NCI-H1436 treated with DMSO at 0.1 percent for 48 hours (cell line): ENCODE measurements around the gene PCMT1.

Experiments used
- DNase-seq: peaks from one replicate; lab custom pipeline; 2025; lab: John Stamatoyannopoulos, UW

PCMT1 gene

DNA sequence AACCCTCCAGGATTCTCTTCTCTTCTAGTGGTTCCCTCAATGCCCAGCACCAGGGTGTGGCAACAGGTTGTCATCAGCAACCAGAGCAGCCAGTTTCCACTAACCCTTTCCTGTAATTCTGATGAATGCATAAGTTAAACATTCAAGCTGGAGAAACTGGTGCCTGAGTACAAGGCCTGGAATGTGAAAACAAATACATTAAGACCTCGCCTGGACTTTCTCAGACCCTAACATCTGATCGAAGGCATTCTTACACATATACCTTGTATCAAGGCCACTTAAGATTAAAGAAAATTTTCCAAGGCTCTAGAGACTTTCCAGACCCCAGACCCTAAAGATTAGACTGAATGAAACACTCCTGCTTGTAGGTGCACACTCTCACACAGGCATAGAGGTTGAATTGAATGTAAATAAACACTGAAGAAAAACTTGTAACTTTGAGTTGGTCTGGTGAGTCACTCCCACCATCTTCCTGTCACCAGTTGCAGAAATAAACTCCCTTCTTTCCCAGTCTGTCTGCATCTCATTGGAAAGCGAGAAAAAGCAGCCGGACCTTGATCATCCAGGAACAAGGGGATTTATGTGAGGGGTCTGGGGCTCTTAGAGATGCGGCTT is 105.6 kb downstream of the PCMT1 start:
- DNase-seq: no peak

DNA sequence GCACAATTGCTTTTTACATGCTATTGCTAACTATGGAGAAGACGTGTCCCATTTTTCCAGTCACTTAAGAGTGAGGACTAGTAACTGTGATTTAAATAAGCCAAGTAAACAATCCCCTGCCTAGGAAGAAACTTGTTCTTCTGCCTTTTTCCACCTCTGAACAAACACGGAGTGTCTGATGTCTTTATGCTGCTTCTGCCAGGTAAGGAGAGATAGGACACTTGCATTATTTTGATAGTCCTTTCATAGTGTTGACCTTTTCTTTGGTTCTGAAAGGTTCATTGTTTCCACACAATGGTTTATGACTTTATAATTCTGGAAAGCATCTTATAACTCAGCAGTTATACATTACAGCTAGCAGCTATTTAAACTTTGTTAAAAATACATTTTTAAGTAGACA is 106.2 kb downstream of the PCMT1 start:
- no peak for DNase-seq

DNA sequence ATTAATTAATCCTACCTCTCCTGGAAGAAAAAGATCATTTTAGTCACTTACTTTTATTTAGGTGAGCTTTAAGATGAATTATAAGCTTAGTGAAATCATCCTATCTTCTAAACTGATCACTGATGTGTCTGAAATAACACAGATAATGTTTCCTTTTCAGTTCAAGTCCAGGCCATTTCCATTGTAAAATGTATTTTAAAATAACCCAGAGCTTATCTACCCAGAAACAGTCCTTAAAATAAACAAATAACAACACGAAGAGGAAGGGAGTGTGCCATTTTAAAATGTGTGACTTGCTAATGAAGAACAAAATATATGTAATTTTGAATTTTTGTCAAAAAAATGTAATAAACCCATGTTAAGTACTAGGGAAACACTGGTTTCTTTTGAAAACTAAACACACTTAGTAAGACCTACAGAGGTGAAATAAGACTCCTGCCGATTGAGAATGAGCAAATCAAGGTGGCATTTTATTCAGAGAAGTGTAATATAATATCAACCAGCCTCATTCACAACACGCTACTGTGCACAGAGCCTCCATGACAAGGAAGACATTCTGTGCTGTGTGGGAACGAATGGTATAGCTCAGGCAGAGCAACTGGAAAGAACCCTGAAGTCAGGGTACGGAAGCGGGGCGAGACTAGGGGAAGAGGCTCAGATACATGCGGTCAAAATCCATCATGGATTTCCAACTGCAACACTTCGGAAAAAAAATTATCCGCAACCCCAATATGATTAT is 106.9 kb downstream of the PCMT1 start:
- no peak for DNase-seq

DNA sequence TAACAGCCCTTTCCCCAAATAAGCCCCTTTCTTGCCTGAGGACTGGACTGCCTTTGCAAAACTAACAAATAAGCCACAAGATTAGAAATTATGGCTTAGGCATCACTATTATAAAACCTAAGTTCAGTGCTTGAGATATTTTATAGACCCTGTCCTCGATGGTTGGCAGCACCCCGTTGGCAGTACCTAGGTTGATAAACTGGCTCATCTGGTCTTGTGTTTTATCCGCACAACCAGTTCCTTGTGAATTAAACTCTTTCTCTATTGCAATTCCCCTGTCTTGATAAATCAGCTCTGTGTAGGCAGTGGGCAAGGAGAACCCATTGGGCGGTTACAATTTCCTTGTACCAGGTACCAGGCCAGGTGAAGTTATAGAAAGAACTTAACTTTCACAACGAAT is 108.0 kb downstream of the PCMT1 start:
- DNase-seq: no peak

DNA sequence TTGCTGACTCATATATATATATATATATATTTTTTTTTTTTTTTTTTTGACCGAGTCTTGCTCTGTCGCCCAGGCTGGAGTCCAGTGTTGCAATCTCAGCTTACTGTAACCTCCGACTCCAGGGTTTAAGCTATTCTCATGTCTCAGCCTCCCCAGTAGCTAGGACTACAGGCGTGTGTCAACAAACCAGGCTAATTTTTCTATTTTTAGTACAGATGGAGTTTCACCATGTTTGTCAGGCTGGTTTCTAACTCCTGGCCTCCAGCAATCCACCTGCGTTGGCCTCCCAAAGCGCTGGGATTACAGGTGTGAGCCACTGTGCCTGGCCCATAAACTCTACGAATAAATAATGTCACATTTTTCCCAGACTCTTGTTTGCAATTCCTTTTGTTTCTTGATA is 109.8 kb downstream of the PCMT1 start:
- DNase-seq: no peak

DNA sequence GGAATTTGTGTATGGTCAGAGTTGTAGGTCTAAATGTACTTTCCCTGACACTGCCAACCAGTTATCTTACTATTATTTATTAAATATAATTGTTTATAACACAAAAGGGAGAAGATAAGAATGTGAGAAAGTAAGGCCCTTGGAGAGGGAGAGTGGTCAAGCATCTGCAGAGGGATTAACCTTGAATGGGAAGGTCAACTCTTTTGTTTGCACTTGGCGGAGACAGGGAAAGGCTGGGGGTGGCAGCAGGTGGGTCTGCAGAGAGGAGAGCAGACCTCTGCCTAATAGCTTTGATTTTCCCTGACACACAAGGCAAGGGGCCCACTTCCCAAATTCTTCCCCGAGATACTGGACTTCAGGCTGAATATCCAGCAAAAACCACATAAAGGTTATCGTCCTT is 110.4 kb downstream of the PCMT1 start:
- no peak for DNase-seq

DNA sequence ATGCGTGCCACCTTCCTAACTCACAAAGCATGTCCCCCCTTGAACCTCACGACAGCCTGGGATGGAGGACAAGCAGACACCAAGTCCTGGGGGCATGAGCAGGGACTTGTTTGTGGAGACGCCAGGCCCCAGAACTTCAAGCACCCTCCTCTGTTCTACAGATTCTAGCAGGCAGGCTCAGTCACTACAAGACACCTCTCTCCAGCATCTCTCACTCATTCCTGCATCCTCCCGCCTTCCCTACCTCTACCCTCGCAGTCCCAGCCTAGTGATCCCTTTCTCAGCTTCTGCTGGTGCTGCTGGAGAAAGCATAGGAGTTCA is 110.9 kb downstream of the PCMT1 start:
- no peak for DNase-seq
